NAMALWA (cell line): ENCODE measurements around the gene KAT6B.
"Not testable (repeated sequence)": the region's sequence is repeated elsewhere in the genome, so short reads cannot be mapped to it uniquely, and the experiment has no call there.

Source experiments
- DNase-seq: peaks from one replicate; pipeline ENCODE4 v3.0.0-alpha.2; 2015; ENCODE audit warnings: low spot score

KAT6B gene

GRCh38 chr10:74826142-74827044 lies at the start of gene KAT6B:
Gene KAT6B, plus strand, starts transcription at chr10:74826600. Its CDS starts 16,258 bp downstream, at chr10:74842858.
- peak; percentile 98 for DNase-seq

DNA sequence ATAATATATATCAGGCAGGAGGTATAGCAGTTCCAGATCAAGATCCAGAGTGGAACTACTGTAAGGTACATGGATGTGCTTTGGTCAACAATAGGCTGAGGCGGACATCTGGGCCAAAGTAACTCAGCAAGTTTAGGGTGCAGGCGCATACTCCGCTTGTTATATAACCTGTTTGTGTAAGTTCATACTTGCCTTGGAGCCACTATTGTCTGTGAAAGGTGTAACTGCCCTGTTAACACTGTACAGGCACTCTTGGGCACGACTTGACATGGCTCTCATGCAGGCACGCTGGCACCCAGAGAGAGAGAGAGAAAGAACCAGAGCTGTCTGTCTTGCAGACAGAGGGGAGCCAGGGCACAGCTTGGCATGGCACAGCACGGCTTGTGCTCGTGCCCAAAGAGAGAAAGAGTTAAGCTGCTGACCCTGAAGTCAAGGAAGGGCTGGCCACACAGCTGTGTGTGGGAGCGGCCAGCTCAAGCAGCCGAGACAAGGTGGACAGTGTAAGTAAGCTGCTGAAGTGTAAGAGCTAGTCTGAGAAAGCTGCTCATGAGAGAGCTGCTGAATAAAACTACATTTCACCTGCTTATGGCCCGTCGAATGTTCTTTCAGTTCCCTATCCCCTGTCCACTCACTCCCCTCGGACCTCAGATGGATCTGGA lies 47.8 kb upstream of the KAT6B start:
- DNase-seq, result no peak

DNA sequence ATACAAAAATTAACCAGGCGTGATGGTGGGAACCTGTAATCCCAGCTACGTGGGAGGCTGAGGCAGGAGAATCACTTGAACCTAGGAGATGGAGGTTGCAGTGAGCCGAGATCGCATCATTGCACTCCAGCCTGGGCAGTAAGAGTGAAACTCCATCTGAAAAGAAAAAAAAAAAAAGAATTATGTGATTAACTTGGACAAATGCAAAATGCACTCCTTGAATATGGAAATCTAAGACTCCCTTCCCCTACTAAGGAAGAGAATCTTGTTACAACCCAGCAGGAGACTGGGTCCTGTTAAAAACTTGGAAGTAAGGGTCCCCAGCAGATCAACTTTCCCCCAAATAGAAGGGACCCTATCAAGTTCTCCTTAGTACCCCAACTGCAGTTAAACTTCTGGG lies 44.5 kb upstream of the KAT6B start:
- DNase-seq, result not testable (repeated sequence)

DNA sequence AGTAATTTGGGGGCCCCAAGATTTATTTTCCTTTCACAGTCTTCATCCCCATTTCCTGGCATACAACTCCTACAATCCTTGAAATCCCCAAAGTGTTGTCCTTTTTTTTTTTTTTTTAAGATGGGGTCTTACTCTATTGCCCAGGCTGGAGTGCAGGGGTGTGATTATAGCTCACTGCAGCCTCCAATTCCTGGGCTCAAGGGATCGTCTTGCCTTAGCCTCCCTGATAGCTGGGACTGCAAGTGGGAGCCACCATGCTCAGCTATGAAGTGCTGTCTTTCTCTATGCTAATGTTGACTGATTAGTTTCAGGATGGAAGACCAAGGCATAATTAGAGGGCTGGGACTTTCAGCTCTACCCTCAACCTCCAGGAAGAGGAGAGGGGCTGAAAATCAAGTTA lies 41.9 kb upstream of the KAT6B start:
- no peak for DNase-seq

GRCh38 chr10:74786126-74786525 lies 40.3 kb upstream of the KAT6B start:
- DNase-seq, result no peak

DNA sequence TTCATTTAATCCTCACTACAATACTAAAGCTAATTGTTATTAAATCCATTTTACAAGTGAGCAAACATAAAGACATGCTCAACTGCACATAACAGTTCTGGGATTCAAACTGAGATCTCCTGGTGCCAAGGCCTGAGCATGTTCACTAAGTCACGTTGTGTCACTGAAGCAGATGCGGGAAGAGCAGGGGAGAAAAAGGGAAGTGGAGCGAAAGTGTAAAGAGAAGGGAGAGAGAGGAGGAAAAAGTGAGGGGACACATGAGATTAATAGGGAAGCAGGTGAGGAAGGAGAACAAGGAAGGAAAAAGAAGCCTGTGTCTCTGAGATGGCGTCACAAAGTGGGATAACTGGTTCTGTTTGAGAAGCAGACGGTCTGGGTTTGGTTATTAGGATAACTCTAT lies 38.9 kb upstream of the KAT6B start:
- DNase-seq, result no peak

DNA sequence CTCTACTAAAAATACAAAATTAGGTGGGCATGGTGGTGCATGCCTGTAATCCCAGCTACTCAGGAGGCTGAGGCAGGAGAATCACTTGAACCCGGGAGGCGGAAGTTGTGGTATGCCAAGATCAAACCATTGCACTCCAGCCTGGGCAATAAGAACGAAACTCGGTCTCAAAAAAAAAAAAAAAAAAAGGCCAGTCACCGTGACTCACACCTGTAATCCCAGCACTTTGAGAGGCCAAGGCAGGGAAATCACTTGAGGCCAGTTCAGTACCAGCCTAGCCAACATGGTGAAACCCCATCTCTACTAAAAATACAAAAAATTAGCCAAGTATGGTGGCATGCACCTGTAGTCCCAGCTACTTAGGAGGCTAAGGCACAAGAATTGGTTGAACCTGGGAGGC lies 34.4 kb upstream of the KAT6B start:
- not testable (repeated sequence) for DNase-seq

DNA sequence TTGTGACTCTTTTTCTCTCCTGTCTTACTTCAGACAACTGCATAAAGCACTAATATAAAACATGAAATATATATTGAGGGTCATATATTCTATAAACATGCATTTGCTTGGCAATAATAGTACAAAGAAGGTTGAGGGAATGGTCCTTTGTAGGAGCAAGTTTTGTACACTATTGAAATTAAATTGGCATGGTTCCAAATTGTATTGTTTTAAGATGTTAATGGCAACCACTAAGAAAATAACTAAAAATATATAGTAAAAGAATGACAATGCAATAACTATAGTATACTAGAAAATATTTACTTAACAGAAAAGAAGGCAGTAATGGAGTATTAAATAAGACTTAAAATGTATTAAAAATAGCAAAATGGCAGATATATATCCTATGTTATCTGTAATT lies 33.7 kb upstream of the KAT6B start:
- DNase-seq, result no peak

GRCh38 chr10:74793240-74793639 lies 33.2 kb upstream of the KAT6B start:
- not testable (repeated sequence) for DNase-seq

- DNase-seq, result no peak
Observed at GRCh38 chr10:74794531-74794930, 31.9 kb upstream of the KAT6B start.

DNA sequence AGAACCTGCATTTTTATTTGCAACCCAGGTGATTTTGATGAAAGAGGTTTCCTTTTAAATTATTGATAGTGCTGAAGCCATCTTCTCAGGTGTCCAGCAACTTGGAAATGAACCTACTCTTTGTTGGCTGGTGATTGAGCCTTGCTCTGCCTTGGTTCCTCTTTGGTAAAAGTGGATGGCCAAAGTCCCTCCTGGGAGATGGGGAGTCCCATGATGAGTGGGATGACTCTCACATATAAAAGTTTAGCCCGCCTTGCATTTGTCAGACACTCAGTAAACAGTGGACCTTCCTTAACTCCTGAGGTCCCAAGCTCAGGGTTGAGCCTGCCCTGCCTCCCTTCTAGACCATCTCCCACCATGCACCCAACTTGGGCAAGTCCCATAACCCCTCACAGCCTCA lies 28.9 kb upstream of the KAT6B start:
- no peak for DNase-seq

DNA sequence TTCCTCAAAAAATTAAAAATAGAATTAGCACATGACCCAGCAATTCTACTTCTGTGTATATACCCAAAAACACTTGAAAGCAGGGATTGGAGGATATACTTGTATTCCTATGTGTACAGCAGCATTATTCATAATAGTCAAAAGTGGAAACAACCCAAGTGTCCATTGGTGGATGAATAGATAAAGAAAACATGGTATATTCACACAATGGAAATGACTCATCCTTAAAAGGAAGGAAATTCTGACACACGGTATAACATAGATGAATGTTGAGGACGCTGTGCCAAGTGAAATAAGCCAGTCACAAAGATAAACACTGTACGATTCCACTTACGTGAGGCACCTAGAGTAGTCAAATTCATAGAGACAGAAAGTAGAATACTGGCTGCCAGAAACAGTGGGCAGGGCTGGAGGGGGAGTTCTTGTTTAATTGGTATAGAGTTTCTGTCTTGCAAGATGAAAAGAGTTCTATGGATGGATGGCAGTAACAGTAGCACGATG lies 26.6 kb upstream of the KAT6B start:
- no peak for DNase-seq

GRCh38 chr10:74801447-74801846 lies 25.0 kb upstream of the KAT6B start:
- no peak for DNase-seq

- no peak for DNase-seq
Observed at GRCh38 chr10:74808501-74808900, 17.9 kb upstream of the KAT6B start.

- DNase-seq, result no peak
Observed at GRCh38 chr10:74810087-74810486, 16.3 kb upstream of the KAT6B start.

GRCh38 chr10:74813381-74814259 lies 12.8 kb upstream of the KAT6B start:
- no peak for DNase-seq

- no peak for DNase-seq
Observed at GRCh38 chr10:74814797-74815196, 11.6 kb upstream of the KAT6B start.

DNA sequence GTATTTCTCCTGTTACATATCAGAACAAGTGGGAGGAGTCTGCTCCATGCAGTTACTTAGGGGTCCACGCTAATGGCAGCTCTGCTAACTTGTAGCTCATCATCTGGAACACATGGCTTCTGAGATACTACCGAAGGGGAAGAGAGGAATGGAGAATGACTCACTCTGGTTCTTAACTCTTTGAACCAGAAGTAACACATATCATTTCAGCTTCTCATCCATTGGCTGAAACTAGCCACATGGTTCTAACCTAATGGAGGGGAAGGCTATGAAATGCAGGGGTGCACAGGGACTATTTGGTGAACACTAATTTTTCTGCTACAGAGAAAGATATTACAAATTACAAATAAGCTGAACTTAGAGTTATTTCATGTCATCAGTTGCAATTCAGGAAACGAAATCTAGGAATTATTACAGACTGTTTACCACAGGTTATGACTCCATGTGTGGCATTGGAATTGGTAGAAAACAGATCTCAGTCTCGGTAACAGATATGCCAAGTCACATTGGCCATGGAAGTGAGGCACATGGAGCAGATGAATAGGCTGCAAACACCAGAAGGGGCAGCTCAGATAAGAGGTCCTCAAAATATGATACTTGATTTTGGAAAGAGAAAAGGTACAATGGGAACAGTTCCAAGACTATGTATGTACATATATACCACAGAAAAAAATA lies 9.4 kb upstream of the KAT6B start:
- DNase-seq, result no peak

DNA sequence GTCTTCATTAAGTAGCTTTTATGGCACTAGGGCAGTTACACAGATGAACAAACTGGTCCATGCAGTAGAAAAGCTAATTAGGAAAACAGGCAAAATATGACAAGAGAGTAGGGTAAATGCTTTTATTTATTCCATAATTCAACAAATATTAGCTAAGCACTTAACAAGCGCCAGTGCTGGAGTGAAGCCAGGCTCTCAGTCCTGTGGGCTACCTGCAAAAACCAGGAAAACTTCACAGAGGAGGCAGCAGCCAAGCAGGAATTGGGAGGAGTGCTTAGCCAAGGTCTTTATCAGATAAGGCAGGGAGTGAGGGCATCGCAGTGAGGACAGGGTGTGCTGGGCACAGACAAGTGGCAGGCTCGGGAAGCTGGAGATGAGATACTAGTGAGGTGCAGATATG lies 4.9 kb upstream of the KAT6B start:
- no peak for DNase-seq

DNA sequence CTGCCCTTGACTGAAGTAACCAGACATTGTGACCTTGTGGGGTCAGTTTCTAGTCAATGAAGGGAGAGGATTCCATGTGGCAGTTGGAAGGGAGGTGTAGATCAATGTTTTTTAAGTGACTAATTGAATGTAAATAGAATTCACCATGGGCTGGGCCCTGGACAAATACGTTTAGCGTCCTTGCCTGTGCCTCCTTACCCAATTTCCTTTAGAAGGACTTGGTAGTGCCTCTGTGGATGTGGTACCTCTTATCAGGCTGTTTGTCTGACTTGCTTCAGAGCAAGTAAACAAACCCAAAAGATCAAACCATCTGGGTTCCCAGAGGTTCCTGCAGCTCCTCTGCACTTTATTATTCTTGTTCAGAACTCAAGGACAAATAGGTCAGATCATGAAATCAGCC lies 4.3 kb upstream of the KAT6B start:
- DNase-seq, result no peak

- no peak for DNase-seq
Observed at GRCh38 chr10:74822521-74823089, 3.8 kb upstream of the KAT6B start.
